HCT116 (cell line): ENCODE measurements around the gene SLC35G3. TPM values are rescaled to one million over a fixed set of nuclear protein-coding genes. Genes with fewer than 3 reads are reported as not detected.
A peak's percentile ranks its signal among the peaks of the same experiment; 100 is the strongest.

ENCODE experiments used
- ATAC-seq: fragments of 200-7000 bp; cut with Tn5 transposase; 2 replicates; pipeline ENCODE4 v1.9.1; 2020; ENCODE audit warnings: mild to moderate bottlenecking, moderate library complexity
- BruUV-seq: library from RNA; stranded (reverse); fragments of 400-500 nt; replicated peaks from 2 replicates; lab custom pipeline; 2021; lab: Mats Ljungman, UMichigan
- CTCF ChIA-PET: fragments of 300-600 bp; sonication (Branson Sonifier 250); formaldehyde crosslinking; loops from one replicate; lab custom pipeline; 2021; ENCODE audit warnings: antibody characterized with exemption; lab: Charles Lee
- POLR2A ChIA-PET: fragments of 300-600, 350-600 bp; sonication (Branson Sonifier 250); formaldehyde crosslinking; loops from one replicate; lab custom pipeline; 2021; ENCODE audit warnings: antibody characterized with exemption; lab: Charles Lee
- RAD21 ChIA-PET, 2 experiments: fragments of 300-600 bp; sonication (Branson Sonifier 250); formaldehyde crosslinking; loops; one replicate each; lab custom pipeline; 2023; ENCODE audit warnings: low total read pairs in 2 of 2; ENCODE audit not compliant: uncharacterized antibody in 2 of 2, unreplicated experiment in 2 of 2, low non-redundant PET in 1 of 2; lab: Charles Lee
- DNase-seq: peaks from one replicate; pipeline ENCODE4 v3.0.0-alpha.2; 2010; ENCODE audit warnings: low read depth, low spot score
- H2AFZ ChIP-seq: fragments of 200-600 bp; shearing (Covaris generic), sonication (generic); 2 replicates; pipeline ENCODE4 v1.6.1; 2017; ENCODE audit warnings: low read depth, mixed run types, mixed read lengths, antibody characterized with exemption, low read length; ENCODE audit not compliant: poor library complexity, severe bottlenecking
- H3K27ac ChIP-seq: 2 replicates; pipeline ENCODE4 v1.5.1; 2012; ENCODE audit warnings: low read depth, low read length
- H3K27me3 ChIP-seq: fragments of 200-600 bp; sonication (generic); 2 replicates; pipeline ENCODE4 v1.6.1; 2016; ENCODE audit warnings: mixed run types, low read length, mixed read lengths; ENCODE audit not compliant: insufficient read depth
- H3K36me3 ChIP-seq, 2 experiments: fragments of 200-500 bp in 1 of 2; fragments of 200-600 bp in 1 of 2; sonication (Bioruptor generic) in 1 of 2; sonication (generic) in 1 of 2; 2 replicates each; pipeline versions ENCODE4 v1.5.1 to v1.6.1; 2014 to 2016; ENCODE audit warnings: low read length in 2 of 2, inconsistent platforms in 1 of 2, mixed read lengths in 1 of 2, mixed run types in 1 of 2; ENCODE audit not compliant: insufficient read depth in 2 of 2, control insufficient read depth in 1 of 2
- H3K4me1 ChIP-seq, 2 experiments: fragments of 200-600 bp in 1 of 2; sonication (generic) in 1 of 2; 2 replicates each; pipeline versions ENCODE4 v1.5.1 to v1.6.1; 2012 to 2017; ENCODE audit warnings: low read length in 2 of 2, inconsistent platforms in 1 of 2, mild to moderate bottlenecking in 1 of 2, mixed read lengths in 1 of 2, mixed run types in 1 of 2, moderate library complexity in 1 of 2; ENCODE audit not compliant: insufficient read depth in 2 of 2, control insufficient read depth in 1 of 2
- H3K4me2 ChIP-seq: fragments of 200-600 bp; sonication (generic); 2 replicates; pipeline ENCODE4 v1.6.1; 2017; ENCODE audit warnings: mixed run types, low read length, mixed read lengths
- H3K4me3 ChIP-seq, 2 experiments: fragments of 200-600 bp in 1 of 2; sonication (generic) in 1 of 2; replicated peaks in 1 of 2; 2 replicates each; pipeline ENCODE4 v1.5.1; 2011 to 2016; ENCODE audit warnings: low read length in 2 of 2, control low read depth in 1 of 2, low read depth in 1 of 2, mild to moderate bottlenecking in 1 of 2, mixed read lengths in 1 of 2, mixed run types in 1 of 2
- H3K79me2 ChIP-seq: fragments of 200-600 bp; sonication (generic); 2 replicates; pipeline ENCODE4 v1.6.1; 2017; ENCODE audit warnings: mild to moderate bottlenecking, mixed run types, low read length, moderate library complexity, mixed read lengths; ENCODE audit not compliant: insufficient read depth
- H3K9ac ChIP-seq: fragments of 200-600 bp; sonication (generic); 2 replicates; pipeline ENCODE4 v1.6.1; 2016; ENCODE audit warnings: low read length, mixed read lengths
- H3K9me2 ChIP-seq: fragments of 200-600 bp; sonication (generic), shearing (Covaris generic); 2 replicates; pipeline ENCODE4 v1.6.1; 2017; ENCODE audit warnings: mixed run types, mild to moderate bottlenecking, moderate library complexity; ENCODE audit not compliant: insufficient read depth
- H3K9me3 ChIP-seq, 2 experiments: fragments of 200-500 bp in 1 of 2; fragments of 200-600 bp in 1 of 2; sonication (Bioruptor generic) in 1 of 2; sonication (generic) in 1 of 2; 2 replicates each; pipeline ENCODE4 v1.6.1; 2014 to 2017; ENCODE audit warnings: low read length in 2 of 2, mixed read lengths in 2 of 2, inconsistent platforms in 1 of 2, low read depth in 1 of 2, mild to moderate bottlenecking in 1 of 2, mixed run types in 1 of 2, moderate library complexity in 1 of 2; ENCODE audit not compliant: control insufficient read depth in 1 of 2, insufficient read depth in 1 of 2
- H4K20me1 ChIP-seq: fragments of 200-600 bp; sonication (generic), shearing (Covaris generic); 2 replicates; pipeline ENCODE4 v1.6.1; 2017; ENCODE audit warnings: mixed run types, mild to moderate bottlenecking, moderate library complexity; ENCODE audit not compliant: insufficient read depth
- CTCF ChIP-seq, 3 experiments: fragments of 200-600 bp in 1 of 3; sonication (generic) in 1 of 3; IDR thresholded peaks in 2 of 3; conservative IDR thresholded peaks in 1 of 3; 2 replicates each; pipeline ENCODE4 v1.5.1; 2012 to 2017; ENCODE audit warnings: low read depth in 2 of 3, low read length in 2 of 3, antibody characterized with exemption in 1 of 3, borderline replicate concordance in 1 of 3, control low read depth in 1 of 3, mild to moderate bottlenecking in 1 of 3, mixed read lengths in 1 of 3, mixed run types in 1 of 3, moderate library complexity in 1 of 3; ENCODE audit not compliant: insufficient read depth in 1 of 3
- RAD21 ChIP-seq: IDR thresholded peaks from 2 replicates; pipeline ENCODE4 v1.6.1; 2012; ENCODE audit warnings: low read depth, mild to moderate bottlenecking
- REST ChIP-seq: IDR thresholded peaks from 2 replicates; pipeline ENCODE4 v1.6.1; 2012; ENCODE audit warnings: low read depth
- intact Hi-C: fragments of 100-400 bp; cut with micrococcal nuclease; formaldehyde crosslinking; loops from 2 replicates; pipeline ENCODE4 v1.10.0; 2022
- total RNA-seq: library from RNA; stranded (reverse); gene quantifications from one replicate; pipeline ENCODE4 v1.2.1, GENCODE V29; 2021; ENCODE audit not compliant: unreplicated experiment

SLC35G3 gene
- total RNA-seq, 1 experiment from 2014 or later: not detected

- no peaks in the 10 kb centered on the region for H3K36me3 ChIP-seq
- no peaks in the 10 kb centered on the region for H4K20me1 ChIP-seq
- no peak overlapping the region for H3K4me2 ChIP-seq
- H3K9ac ChIP-seq: no peak overlapping the region
- CTCF ChIA-PET: interaction anchor here (0.7 to 1.8 kb wide), 5 partner anchors 350 to 575 kb away, joined by 3 to 7 read pairs (median 3); no protein-coding TSS in a partner anchor
- H3K4me3 ChIP-seq: no peak overlapping the region
- TF ChIP-seq CTCF (IDR thresholded peaks at IDR 0.05 in 2 of 3, conservative IDR thresholded peaks at IDR 0.05 in 1 of 3; ENCODE audit: borderline replicate concordance in 1 of 3, insufficient read depth in 1 of 3, low read depth in 2 of 3, low read length in 2 of 3) (peak in 2 of 3 experiments; percentile 13 to 21; a peak in 2 of 6 replicates), RAD21 (peak; percentile 48), REST (no peak)
- TF ChIP-seq, all 23 proteins: peak for 2
- DNase-seq (no peak), ATAC-seq (no peak; the same call in 1 of the 2 replicates)
- ChIA-PET RAD21 (no interaction called here), POLR2A (no interaction called here)
- Histone ChIP-seq H3K9me2 (no peaks in the 10 kb centered on the region), H3K27ac (no peak overlapping the region), H3K9me3 (no peaks in the 10 kb centered on the region), H3K79me2 (no peaks in the 10 kb centered on the region), H2AFZ (no peak overlapping the region), H3K27me3 (peaks cover 6% of the 10 kb centered on the region; the same call in 1 of the 2 replicates), H3K4me1 (no peaks in the 10 kb centered on the region)
- BruUV-seq: no TSS peak
- intact Hi-C loops: loop anchor here (1.0 to 10.0 kb wide), 2 partner anchors 144 to 362 kb away; no protein-coding TSS in a partner anchor
These were observed 23.0 kb downstream of the SLC35G3 start for GRCh38 chr17:35170968-35171771.
